OCI-LY1 (cell line): ENCODE data around the gene YWHAH.

ENCODE experiments used
- CTCF ChIP-seq: fragments of 200-600 bp; sonication (generic), shearing (Covaris generic); IDR thresholded peaks from 2 replicates; pipeline ENCODE4 v1.5.1; 2017; ENCODE audit warnings: mild to moderate bottlenecking, antibody characterized with exemption, low read length, moderate library complexity, mixed read lengths
- EZH2 ChIP-seq: fragments of 200-600 bp; sonication (generic), shearing (Covaris generic); IDR thresholded peaks from 2 replicates; pipeline ENCODE4 v1.8.0; 2017; ENCODE audit warnings: borderline replicate concordance, mixed run types, mild to moderate bottlenecking, antibody characterized with exemption, low read length, moderate library complexity, mixed read lengths

GRCh38 chr22:31895411-31896123, 48.8 kb upstream of the YWHAH start:
- TF ChIP-seq CTCF (no peak), EZH2 (no peak)
